Measurements from ENCODE around the gene TEC.

GRCh38 chr4:48297256-48297846, 27.7 kb upstream of the TEC start:
- TF ChIP-seq POLR2A (IDR thresholded peaks at IDR 0.05; ENCODE audit: low read length) (no peak), GATA1 (IDR thresholded peaks at IDR 0.05; ENCODE audit: low read depth, low read length) (no peak)

All from erythroblast (primary cell).